ENCODE data around the gene DVL3.

GRCh38 chr3:184156522-184156955, 1.4 kb downstream of the DVL3 start:
- TF ChIP-seq CTCF (IDR thresholded peaks at IDR 0.05): no peak
- no peak for TF ChIP-seq POLR2A (IDR thresholded peaks at IDR 0.05)

Data from esophagus squamous epithelium (tissue), 4 donors.